Hepatocyte (in vitro differentiated cells): ENCODE data around the gene ATP1A4.

Experiments used
- CTCF ChIP-seq: fragments of 200-600 bp; sonication (generic); IDR thresholded peaks from 2 replicates; pipeline ENCODE4 v1.5.1; 2016; ENCODE audit warnings: antibody characterized with exemption, mild to moderate bottlenecking; ENCODE audit not compliant: poor library complexity
- EZH2 ChIP-seq: fragments of 200-600 bp; sonication (generic); IDR thresholded peaks from 2 replicates; pipeline ENCODE4 v1.6.1; 2016; ENCODE audit warnings: antibody characterized with exemption, mild to moderate bottlenecking, borderline replicate concordance
- EZH2phosphoT487 ChIP-seq: fragments of 200-600 bp; sonication (generic); IDR thresholded peaks from one replicate; pipeline ENCODE4 v1.6.1; 2018; ENCODE audit warnings: antibody characterized with exemption, mild to moderate bottlenecking, low read depth, moderate library complexity; ENCODE audit not compliant: unreplicated experiment, severe bottlenecking

GRCh38 chr1:160186729-160187128 is 35.3 kb downstream of the ATP1A4 start:
- TF ChIP-seq EZH2: no peak
- no peak for TF ChIP-seq CTCF
- TF ChIP-seq EZH2phosphoT487: no peak
